Measurements from ENCODE around the gene SAMD11. TPM values are rescaled to one million over a fixed set of nuclear protein-coding genes. Genes with fewer than 3 reads are reported as not detected.

The SAMD11 gene
- total and polyA plus RNA-seq, 2 of the 8 experiments (the other 6 are each of a cell fraction or from before 2014, with no cell fraction given): 0.18 to 0.30 TPM

DNA sequence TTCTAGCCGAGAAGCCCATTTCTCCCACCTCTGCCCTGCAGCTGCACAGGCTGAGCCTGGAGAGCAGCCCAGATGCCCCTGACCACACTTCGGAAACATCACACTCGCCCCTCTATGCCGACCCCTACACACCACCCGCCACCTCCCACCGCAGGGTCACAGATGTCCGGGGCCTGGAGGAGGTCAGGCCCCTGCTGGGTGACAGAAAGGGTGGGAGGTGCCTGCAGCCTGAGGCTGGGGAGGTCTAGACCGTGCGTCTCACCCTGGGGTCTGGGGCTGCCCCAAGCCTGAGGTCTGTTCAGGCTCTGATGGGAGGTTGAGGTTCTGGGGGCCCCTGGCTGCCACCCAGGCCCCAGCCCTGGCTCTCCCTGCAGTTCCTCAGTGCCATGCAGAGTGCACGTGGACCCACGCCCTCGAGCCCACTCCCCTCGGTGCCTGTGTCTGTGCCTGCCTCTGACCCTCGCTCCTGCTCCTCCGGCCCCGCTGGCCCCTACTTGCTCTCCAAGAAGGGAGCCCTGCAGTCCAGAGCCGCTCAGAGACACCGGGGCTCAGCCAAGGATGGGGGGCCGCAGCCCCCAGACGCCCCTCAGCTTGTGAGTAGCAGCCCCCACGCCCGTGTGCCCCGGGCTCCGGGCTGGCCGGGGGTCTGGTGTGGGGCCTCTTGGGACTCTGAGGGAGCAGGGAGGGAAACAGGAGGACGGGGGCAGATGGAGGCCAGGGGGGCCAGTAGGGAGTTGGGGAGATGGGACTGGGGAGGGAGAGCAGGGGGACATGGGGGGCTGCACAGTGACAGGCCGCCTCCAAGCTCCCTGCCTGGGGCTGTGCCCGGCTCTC is 50.0 kb downstream of the SAMD11 start:
- Histone ChIP-seq H2BK20ac (ENCODE audit: low read length) (no peak overlapping the region), H3K79me1 (ENCODE audit: low read depth, low read length) (no peaks in the 10 kb centered on the region; the same call in 1 of the 2 replicates), H3K4me1 (replicated peaks in 1 of 4; ENCODE audit: control insufficient read depth in 3 of 4, insufficient read depth in 4 of 4, low read length in 3 of 4) (peaks cover 0 to 15% (median 5%) of the 10 kb centered on the region in 4 experiments; a peak in 4 of 7 replicates), H2AK5ac (ENCODE audit: low read depth, low read length) (no peak overlapping the region), H3K9ac (replicated peaks in 1 of 4; ENCODE audit: extremely low read depth in 1 of 4, low read depth in 3 of 4, low read length in 3 of 4) (no peak overlapping the region), H2BK12ac (ENCODE audit: low read depth, low read length) (no peak overlapping the region), H3K18ac (ENCODE audit: extremely low read depth, low read length) (no peak overlapping the region), H2BK5ac (ENCODE audit: low read depth, low read length) (no peak overlapping the region), H4K5ac (ENCODE audit: insufficient read length, low read depth, low read length) (no peak overlapping the region), H3K36me3 (ENCODE audit: control insufficient read depth in 2 of 4, insufficient read depth in 4 of 4, low read length in 3 of 4) (no peaks in the 10 kb centered on the region), H3K9me3 (ENCODE audit: insufficient read depth in 2 of 2, low read depth in 1 of 2, low read length in 1 of 2) (no peaks in the 10 kb centered on the region), H2AFZ (ENCODE audit: low read length) (no peak overlapping the region), H2BK15ac (ENCODE audit: low read length) (no peak overlapping the region), H3K14ac (ENCODE audit: insufficient read length) (no peak overlapping the region), H4K91ac (replicated peaks; ENCODE audit: insufficient read length, low read length) (no peak overlapping the region), H4K8ac (ENCODE audit: extremely low read depth, insufficient read depth, low read length) (no peak overlapping the region), H3K56ac (replicated peaks; ENCODE audit: insufficient read length, low read depth, low read length) (no peak overlapping the region), H3K79me2 (ENCODE audit: control insufficient read depth in 1 of 2, insufficient read depth in 2 of 2, low read length in 2 of 2) (peaks cover 0 to 3% of the 10 kb centered on the region in 2 experiments; a peak in 1 of 4 replicates), H3K23ac (ENCODE audit: insufficient read length) (no peak overlapping the region), H3K4ac (replicated peaks; ENCODE audit: insufficient read length, low read depth, low read length) (no peak overlapping the region), H2BK120ac (replicated peaks; ENCODE audit: low read depth, low read length) (no peak overlapping the region), H3K27ac (ENCODE audit: low read depth, low read length) (no peak overlapping the region), H3K27me3 (replicated peaks in 1 of 4; ENCODE audit: control insufficient read depth in 3 of 4, extremely low read depth in 1 of 4, insufficient read depth in 3 of 4, low read length in 3 of 4) (peaks cover 0 to 38% (median 24%) of the 10 kb centered on the region in 4 experiments; a peak in 6 of 7 replicates), H4K20me1 (replicated peaks in 1 of 2; ENCODE audit: control insufficient read depth in 1 of 2, insufficient read depth in 2 of 2, low read length in 2 of 2) (peaks cover 0 to 13% of the 10 kb centered on the region in 2 experiments), H3K4me2 (ENCODE audit: insufficient read depth in 1 of 2, low read depth in 2 of 2, low read length in 2 of 2) (no peak overlapping the region), H3K4me3 (ENCODE audit: extremely low read depth in 1 of 4, insufficient read depth in 2 of 4, low read depth in 3 of 4, low read length in 4 of 4) (no peak overlapping the region), H3K23me2 (ENCODE audit: low read depth, low read length) (peaks cover 5% of the 10 kb centered on the region; the same call in 1 of the 2 replicates)
- ChIA-PET POLR2A (ENCODE audit: partially characterized antibody) (interaction anchor here (1.5 kb wide), 1 partner anchor 30 kb away, joined by 3 read pairs; no protein-coding TSS in a partner anchor), CTCF (ENCODE audit: partially characterized antibody) (interaction anchor here (0.9 to 7.0 kb wide), 4 partner anchors 10 to 89 kb away, joined by 3 to 53 read pairs (median 8); partner anchors contain the start of gene PERM1)
- FAIRE-seq (no peak), DNase-seq (ENCODE audit: low read depth in 1 of 2, low spot score in 2 of 2) (no peak)
- 76% methylated on average over 18 of the region's 28 CpGs; no CpG with 5 or more reads in 1 of the 2 experiments for WGBS, 2 experiments (ENCODE audit: extremely low coverage in 1 of 2, insufficient coverage in 1 of 2, insufficient read length in 1 of 2, insufficient replicate concordance in 2 of 2, low coverage in 1 of 2, low lambda C conversion rate in 2 of 2, missing lambda C conversion rate in 1 of 2)
- TF ChIP-seq SIX5 (IDR thresholded peaks at IDR 0.05; ENCODE audit: low read depth, low read length): no peak
- TF ChIP-seq CBX5 (IDR thresholded peaks at IDR 0.05; ENCODE audit: low read depth, low read length): no peak
- TF ChIP-seq, protein P1, sequence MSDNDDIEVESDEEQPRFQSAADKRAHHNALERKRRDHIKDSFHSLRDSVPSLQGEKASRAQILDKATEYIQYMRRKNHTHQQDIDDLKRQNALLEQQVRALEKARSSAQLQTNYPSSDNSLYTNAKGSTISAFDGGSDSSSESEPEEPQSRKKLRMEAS (IDR thresholded peaks at IDR 0.05): no peak
- no peak for TF ChIP-seq BACH1 (IDR thresholded peaks at IDR 0.05; ENCODE audit: low read length)
- TF ChIP-seq MAFK (IDR thresholded peaks at IDR 0.05; ENCODE audit: low read depth, low read length): no peak
- TF ChIP-seq CBX8 (IDR thresholded peaks at IDR 0.05; ENCODE audit: borderline replicate concordance, low read depth, low read length): no peak
- TF ChIP-seq GTF2F1 (IDR thresholded peaks at IDR 0.05; ENCODE audit: borderline replicate concordance, low read depth, low read length): no peak
- no peak for TF ChIP-seq TEAD4 (IDR thresholded peaks at IDR 0.05; ENCODE audit: low read depth, low read length)
- TF ChIP-seq RAD21 (IDR thresholded peaks at IDR 0.05 in 1 of 2, conservative IDR thresholded peaks at IDR 0.05 in 1 of 2; ENCODE audit: low read depth in 2 of 2, low read length in 2 of 2): no peak
- TF ChIP-seq KDM5A (IDR thresholded peaks at IDR 0.05; ENCODE audit: low read length): no peak
- TF ChIP-seq CTBP2 (IDR thresholded peaks at IDR 0.05; ENCODE audit: borderline replicate concordance, insufficient read depth, insufficient read length, low read length): no peak
- TF ChIP-seq CHD1 (IDR thresholded peaks at IDR 0.05; ENCODE audit: low read depth, low read length): no peak
